Kidney capillary endothelial cell (primary cell): ENCODE results near the gene PSTPIP1.
"Not testable (repeated sequence)": the region's sequence is repeated elsewhere in the genome, so short reads cannot be mapped to it uniquely, and the experiment has no call there.

ENCODE experiments used
- DNase-seq: peaks from one replicate; pipeline ENCODE4 v3.0.0-alpha.2; 2018; ENCODE audit warnings: low spot score

The PSTPIP1 gene

DNA sequence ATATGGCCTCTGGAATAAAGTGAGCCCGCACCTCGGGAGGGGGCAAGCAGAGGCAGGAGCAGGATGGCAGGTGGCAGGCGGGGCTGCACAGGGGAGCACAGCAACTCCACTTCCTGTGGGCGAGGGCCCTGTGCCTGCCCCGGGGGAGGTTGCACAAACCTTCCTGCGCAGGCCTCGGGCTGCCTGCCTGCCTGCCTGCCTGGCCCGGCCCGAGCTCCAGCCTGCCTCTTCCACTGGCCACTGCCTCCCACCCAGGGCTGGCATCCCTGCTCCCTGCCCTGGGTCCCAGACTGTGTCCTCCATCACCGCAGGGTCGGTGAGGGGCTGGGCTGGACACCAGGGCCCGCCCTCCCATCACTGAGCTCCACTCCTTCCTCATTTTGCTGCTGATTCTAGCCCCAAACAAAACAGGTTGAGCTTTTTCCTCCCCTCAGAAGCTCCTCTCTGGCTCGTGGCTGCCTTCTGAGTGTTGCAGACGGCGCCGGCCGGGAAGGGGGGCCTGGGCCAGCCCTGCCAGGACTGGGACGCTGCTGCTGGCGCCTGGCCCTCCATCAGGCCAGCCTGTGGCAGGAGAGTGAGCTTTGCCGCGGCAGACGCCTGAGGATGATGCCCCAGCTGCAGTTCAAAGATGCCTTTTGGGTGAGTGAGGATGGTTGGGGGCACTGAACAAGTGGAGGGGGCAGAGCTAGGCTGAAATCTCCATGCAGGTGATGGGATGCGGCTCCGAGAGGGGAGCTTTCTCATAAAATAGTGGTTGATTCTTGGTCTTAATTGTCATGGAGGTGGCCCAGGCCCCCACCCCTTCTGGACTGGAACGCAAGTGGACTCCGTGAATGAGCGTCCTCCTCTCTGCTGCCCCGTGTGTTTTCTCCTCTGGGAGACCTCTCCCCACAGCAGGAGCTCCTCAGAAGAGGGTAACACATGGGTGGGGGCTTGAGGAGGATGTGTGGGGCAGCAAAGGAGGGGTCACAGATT is at the start of gene PSTPIP1:
PSTPIP1 (plus strand) TSS at position 156 of the 975 bp plus-strand sequence; CDS start at position 604, 448 bp downstream.
- no peak for DNase-seq

DNA sequence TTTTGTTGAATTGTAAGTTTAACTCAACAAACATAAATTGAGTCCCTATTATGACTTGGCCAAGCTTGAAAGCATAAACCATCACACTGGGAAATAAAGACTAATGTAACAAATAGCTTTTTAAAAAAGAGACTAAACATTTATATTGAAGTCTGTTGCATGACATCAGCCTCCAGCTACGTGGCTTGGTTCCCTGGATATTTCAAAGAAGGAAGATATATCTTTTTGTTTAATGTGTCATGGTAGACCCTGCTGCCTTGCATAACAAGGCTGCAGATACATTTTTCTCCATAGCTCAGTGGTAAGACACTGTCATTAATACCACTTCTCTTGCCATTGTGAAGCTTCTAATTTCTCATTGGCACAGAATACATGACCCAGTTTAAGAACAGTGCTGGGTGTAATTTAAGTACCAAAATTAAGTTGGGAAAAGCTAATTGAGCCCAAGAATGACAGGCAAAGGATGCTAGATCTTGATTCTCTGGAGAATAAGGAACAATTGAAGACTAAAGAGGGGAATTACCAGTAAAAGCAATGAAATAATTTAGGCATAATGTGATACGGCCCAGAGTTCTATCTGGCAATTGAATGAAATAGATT is 49.3 kb upstream of the PSTPIP1 start:
- DNase-seq = no peak

- no peak for DNase-seq
Observed at GRCh38 chr15:76947454-76947853, 47.5 kb upstream of the PSTPIP1 start.

DNA sequence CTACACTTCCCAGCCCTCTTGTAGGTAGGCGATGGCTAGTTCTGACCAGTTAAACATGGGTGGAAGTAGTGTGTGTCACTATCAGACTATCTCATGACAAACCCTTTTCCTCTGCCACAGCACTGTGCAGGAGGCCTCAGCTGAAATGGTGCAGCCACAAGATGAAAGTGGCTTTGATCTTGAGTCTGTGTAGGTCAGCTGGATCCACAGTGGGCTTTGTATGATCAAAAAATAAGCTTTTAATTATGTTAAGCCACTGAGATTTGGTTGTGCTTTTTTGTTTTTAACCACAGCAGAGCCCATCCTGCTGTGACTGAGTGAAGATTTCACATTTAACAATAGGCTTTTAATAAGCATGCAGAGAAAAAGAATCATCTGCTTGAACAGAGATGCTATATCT is 43.7 kb upstream of the PSTPIP1 start:
- no peak for DNase-seq

DNA sequence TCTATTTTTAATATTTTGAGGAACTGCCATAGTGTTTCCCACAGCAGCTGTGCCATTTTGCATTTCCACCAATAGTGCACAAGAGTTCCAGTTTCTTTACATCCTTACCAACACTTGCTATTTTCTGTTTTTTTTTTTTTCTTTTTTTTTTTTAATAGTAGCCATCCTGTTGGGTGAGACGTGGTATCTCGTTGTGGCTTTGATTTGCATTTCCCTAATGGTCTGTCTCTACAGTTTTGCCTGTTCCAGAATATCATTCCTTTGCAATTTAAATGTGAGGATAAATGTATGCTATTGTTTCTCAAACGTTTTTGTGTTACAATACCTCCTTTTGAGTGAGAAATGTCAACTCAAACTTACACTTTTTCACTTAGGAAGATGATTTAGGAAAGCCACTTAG is 41.0 kb upstream of the PSTPIP1 start:
- no peak for DNase-seq

GRCh38 chr15:76954744-76955143 is 40.2 kb upstream of the PSTPIP1 start:
- DNase-seq = no peak

- no peak for DNase-seq
Observed at GRCh38 chr15:76961268-76962011, 33.5 kb upstream of the PSTPIP1 start.

DNA sequence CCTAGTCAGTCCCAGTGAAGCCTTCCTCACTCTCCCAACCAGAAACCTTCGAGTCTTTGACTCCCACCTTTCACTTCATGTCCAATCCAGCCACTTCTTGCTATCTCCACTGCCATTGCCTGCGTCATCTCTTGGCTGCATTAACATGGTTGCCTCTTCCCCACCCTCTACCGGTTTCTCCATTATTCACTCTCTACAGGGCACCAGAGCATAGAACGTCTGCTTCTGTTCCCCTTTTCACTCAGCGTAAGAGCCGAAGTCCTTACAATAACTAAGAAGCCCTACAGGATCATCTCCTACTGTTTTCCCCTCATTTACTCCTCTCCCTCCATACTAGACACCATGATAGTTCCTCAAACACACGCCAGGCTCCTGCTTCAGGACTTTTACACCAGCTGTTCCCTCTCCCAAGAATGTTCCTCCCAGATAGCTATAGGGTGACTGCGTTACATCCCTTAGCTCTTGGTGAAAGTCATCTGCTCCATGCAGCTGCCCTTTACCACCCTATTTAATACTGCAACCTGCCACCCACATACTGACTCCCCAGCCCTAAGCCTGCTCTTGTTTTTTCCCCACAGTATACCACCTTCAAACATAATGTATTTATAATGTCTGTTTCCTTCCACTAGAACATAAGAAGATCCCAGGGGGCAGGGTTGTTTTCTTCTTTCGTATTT is 32.5 kb upstream of the PSTPIP1 start:
- no peak for DNase-seq

GRCh38 chr15:76963596-76963995 is 31.3 kb upstream of the PSTPIP1 start:
- no peak for DNase-seq

GRCh38 chr15:76964157-76964556 is 30.8 kb upstream of the PSTPIP1 start:
- no peak for DNase-seq

- not testable (repeated sequence) for DNase-seq
Observed at GRCh38 chr15:76966051-76966450, 28.9 kb upstream of the PSTPIP1 start.

GRCh38 chr15:76967067-76967466 is 27.9 kb upstream of the PSTPIP1 start:
- peak; percentile 36 for DNase-seq

- peak; percentile 50 for DNase-seq
Observed at GRCh38 chr15:76968306-76968705, 26.6 kb upstream of the PSTPIP1 start.

GRCh38 chr15:76972389-76973361 is 22.3 kb upstream of the PSTPIP1 start:
- no peak for DNase-seq

DNA sequence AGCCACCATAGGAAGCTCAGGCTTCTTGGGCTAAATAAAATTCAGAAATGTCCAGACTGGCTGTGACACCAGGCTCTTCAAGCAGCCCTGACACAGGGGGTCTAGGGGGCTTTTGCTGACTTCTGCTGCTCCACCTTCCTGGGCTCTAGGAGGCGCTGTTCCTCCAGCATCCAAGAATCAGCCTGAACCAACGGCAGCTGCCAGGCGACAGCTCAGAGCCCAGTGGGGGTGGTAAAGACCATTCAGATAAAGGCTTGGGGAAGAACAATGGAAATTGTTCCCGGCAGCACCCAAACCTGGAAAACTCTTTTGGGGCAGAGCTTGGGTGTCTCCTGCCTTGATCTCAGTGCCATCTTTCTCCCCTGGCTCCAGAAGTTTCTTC is 21.6 kb upstream of the PSTPIP1 start:
- DNase-seq = peak; percentile 64

DNA sequence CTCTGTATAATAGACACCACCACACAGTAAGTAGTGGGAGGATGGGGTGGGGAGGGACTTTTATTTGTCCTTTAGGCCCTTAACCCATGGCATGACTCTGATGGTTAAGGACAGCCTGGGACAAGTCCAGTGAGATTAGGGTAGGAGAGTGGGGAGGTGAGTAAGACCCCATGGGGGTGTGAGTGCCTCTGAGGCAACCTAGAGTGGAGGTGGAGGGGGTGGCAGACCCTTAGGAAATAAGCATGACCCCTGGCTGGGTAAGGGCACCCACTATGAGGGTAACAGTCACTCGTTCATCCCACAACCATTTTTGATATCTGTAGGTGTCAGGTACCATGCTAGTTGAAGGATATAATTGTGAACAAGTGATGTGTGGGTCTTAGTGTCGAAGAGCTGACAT is 21.0 kb upstream of the PSTPIP1 start:
- no peak for DNase-seq

- no peak for DNase-seq
Observed at GRCh38 chr15:76974456-76975036, 20.4 kb upstream of the PSTPIP1 start.

DNA sequence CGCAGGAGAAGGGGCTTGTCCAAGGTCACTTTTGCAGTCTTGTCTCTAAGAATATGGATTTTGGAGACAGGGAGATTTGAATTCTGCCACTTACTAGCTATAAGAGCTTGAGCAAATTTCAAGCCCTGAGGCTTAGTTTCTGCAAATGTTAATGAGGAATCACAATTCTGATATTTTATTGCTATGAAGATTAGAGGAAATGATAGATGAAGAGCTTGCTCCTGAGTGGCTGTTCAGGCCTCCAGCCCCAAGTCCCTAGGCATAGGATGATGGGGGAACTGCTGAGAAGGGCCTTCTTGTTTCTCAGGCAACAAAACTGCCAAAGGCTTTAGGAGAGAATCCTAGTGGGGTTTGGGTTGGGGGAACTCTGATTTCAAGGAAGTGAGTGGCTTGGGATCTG is 18.8 kb upstream of the PSTPIP1 start:
- DNase-seq = no peak

GRCh38 chr15:76976572-76977270 is 18.2 kb upstream of the PSTPIP1 start:
- no peak for DNase-seq
